Kidney (tissue), 14 donors: ENCODE measurements around the gene PAX3. TPM values are rescaled to one million over a fixed set of nuclear protein-coding genes. Genes with fewer than 3 reads are reported as not detected.

Source experiments
- DNase-seq, 5 donors: peaks; one replicate each; pipeline ENCODE4 v3.0.0-alpha.2; 2013 to 2020
- FAIRE-seq: peaks from 2 replicates; lab custom pipeline; 2012; peaks lifted over from hg19 to GRCh38; lab: Jason Lieb, UNC
- H3K27ac ChIP-seq, 2 donors: one replicate each; pipeline ENCODE4 v1.7.0; 2013; ENCODE audit warnings: low read depth in 2 of 2, low read length in 2 of 2, inconsistent platforms in 1 of 2
- H3K27me3 ChIP-seq: one replicate; pipeline ENCODE4 v1.7.1; 2013; ENCODE audit warnings: low read length, inconsistent platforms; ENCODE audit not compliant: control insufficient read depth, insufficient read depth
- H3K36me3 ChIP-seq, 3 donors: one replicate each; pipeline versions ENCODE4 v1.7.0 to v1.7.1; 2013; ENCODE audit warnings: low read length in 3 of 3, control low read depth in 1 of 3, inconsistent platforms in 1 of 3; ENCODE audit not compliant: insufficient read depth in 3 of 3, control insufficient read depth in 2 of 3
- H3K4me1 ChIP-seq, 3 donors: one replicate each; pipeline versions ENCODE4 v1.7.0 to v1.7.1; 2013; ENCODE audit warnings: low read length in 3 of 3, inconsistent platforms in 1 of 3, low read depth in 1 of 3; ENCODE audit not compliant: control insufficient read depth in 2 of 3, insufficient read depth in 2 of 3
- H3K4me3 ChIP-seq, 3 donors: one replicate each; pipeline versions ENCODE4 v1.7.0 to v1.8.1; 2013; ENCODE audit warnings: low read length in 3 of 3, control low read depth in 1 of 3, inconsistent platforms in 1 of 3
- H3K9ac ChIP-seq, 3 donors: one replicate each; pipeline versions ENCODE4 v1.7.0 to v1.7.1; 2013; ENCODE audit warnings: low read length in 3 of 3, control low read depth in 1 of 3, inconsistent platforms in 1 of 3
- H3K9me3 ChIP-seq, 3 donors: one replicate each; pipeline versions ENCODE4 v1.7.0 to v1.7.1; 2013; ENCODE audit warnings: low read length in 3 of 3, control low read depth in 1 of 3, inconsistent platforms in 1 of 3; ENCODE audit not compliant: control insufficient read depth in 2 of 3, insufficient read depth in 1 of 3
- CTCF ChIP-seq: IDR thresholded peaks from 3 replicates; pipeline ENCODE4 v1.5.1; 2012; ENCODE audit warnings: mild to moderate bottlenecking, moderate library complexity, borderline replicate concordance; ENCODE audit not compliant: insufficient read depth; ENCODE audit errors: extremely low read depth
- intact Hi-C: fragments of 100-400 bp; cut with DNase I; formaldehyde crosslinking; loops from one replicate; pipeline ENCODE4 v1.11.1; 2022
- polyA plus RNA-seq: library from polyadenylated mRNA; stranded (reverse); fragments of 350-450 nt; fragmentation: Illumina TruSeq; extraction: RNeasy Lipid Tissue Mini Kit (QIAGEN cat#74804); gene quantifications from one replicate; pipeline ENCODE4 v1.2.3, GENCODE V29; 2014; ENCODE audit warnings: low read depth, low replicate concordance; ENCODE audit not compliant: insufficient read depth
- total RNA-seq: library from RNA; stranded (reverse); fragmentation: NEBNext Ultra II Directional; extraction: Animal tissue kit (Norgen Biotek cat#: 25700); gene quantifications from one replicate; pipeline ENCODE4 v1.2.1, GENCODE V29; 2021
- donor health status: control.
- donor health status: control.
- donor health status: control.
- donor health status: control.
- donor health status: control.
- donor health status: DM: yes; HTN: yes; CAD: no.
- donor health status: Normal renal cell carcinoma (clear cell type).

Gene PAX3
- total and polyA plus RNA-seq, 2 donors from 2014 or later = not detected

GRCh38 chr2:222196159-222196558 lies 102.6 kb downstream of the PAX3 start:
- no peak for FAIRE-seq
- no peaks in the 10 kb centered on the region for H3K36me3 ChIP-seq
- no peak for TF ChIP-seq CTCF
- DNase-seq = no peak
- H3K9ac ChIP-seq = no peak overlapping the region
- intact Hi-C loops = no loop called here
- no peaks in the 10 kb centered on the region for H3K4me1 ChIP-seq
- H3K27ac ChIP-seq = no peak overlapping the region
- H3K27me3 ChIP-seq = no peaks in the 10 kb centered on the region
- no peak overlapping the region for H3K4me3 ChIP-seq
- H3K9me3 ChIP-seq = no peaks in the 10 kb centered on the region

- intact Hi-C loops = no loop called here
- no peaks in the 10 kb centered on the region for H3K4me1 ChIP-seq
- H3K9ac ChIP-seq = no peak overlapping the region
- FAIRE-seq (no peak), DNase-seq (no peak)
- H3K27me3 ChIP-seq = no peaks in the 10 kb centered on the region
- no peak for TF ChIP-seq CTCF
- no peak overlapping the region for H3K4me3 ChIP-seq
- H3K27ac ChIP-seq = no peak overlapping the region
- no peaks in the 10 kb centered on the region for H3K9me3 ChIP-seq
- no peaks in the 10 kb centered on the region for H3K36me3 ChIP-seq
These were observed 104.1 kb downstream of the PAX3 start for GRCh38 chr2:222194669-222195068.

DNA sequence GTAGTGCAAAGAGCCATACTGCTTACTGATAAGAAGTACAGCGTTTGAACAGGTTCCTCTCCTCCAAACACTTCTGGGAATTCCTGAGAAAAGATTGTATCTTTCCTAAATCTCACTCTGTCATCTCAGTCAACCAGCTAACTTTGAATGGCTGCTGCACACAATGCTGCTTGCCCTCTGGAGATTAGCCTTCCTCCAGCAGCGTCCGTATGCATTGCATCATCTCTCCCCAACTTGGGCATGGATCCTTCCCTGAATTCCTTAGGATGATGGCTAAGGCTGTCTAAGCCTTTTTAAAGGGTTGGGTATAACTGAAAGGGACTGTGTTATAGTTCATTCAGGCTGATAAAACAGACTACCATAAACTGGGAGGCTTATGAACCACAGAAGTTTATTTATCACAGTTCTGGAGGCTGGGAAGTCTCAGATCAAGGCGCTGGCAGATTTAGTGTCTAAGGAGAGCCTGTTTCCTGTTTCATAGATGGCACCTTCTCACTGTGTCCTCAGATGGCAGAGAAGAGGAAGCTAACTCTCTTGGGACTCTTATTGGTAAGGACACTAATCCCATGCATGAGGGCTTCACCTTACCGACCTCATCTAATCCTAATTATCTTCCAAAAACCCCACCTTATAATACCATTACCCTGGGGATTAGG lies 105.3 kb downstream of the PAX3 start:
- H3K36me3 ChIP-seq = no peaks in the 10 kb centered on the region
- no peak overlapping the region for H3K4me3 ChIP-seq
- intact Hi-C loops = no loop called here
- no peak overlapping the region for H3K27ac ChIP-seq
- FAIRE-seq (no peak), DNase-seq (no peak)
- no peak for TF ChIP-seq CTCF
- no peak overlapping the region for H3K9ac ChIP-seq
- H3K4me1 ChIP-seq = no peaks in the 10 kb centered on the region
- H3K27me3 ChIP-seq = no peaks in the 10 kb centered on the region
- no peaks in the 10 kb centered on the region for H3K9me3 ChIP-seq

GRCh38 chr2:222180619-222181018 lies 118.2 kb downstream of the PAX3 start:
- Histone ChIP-seq H3K27me3 (no peaks in the 10 kb centered on the region), H3K4me3 (no peak overlapping the region), H3K27ac (no peak overlapping the region), H3K9me3 (peaks cover 0 to 3% (median 0%) of the 10 kb centered on the region in 3 donors), H3K4me1 (no peaks in the 10 kb centered on the region), H3K9ac (no peak overlapping the region), H3K36me3 (no peaks in the 10 kb centered on the region)
- no peak for TF ChIP-seq CTCF
- DNase-seq (no peak), FAIRE-seq (no peak)
- intact Hi-C loops = no loop called here
